ENCODE data around the gene ZDHHC9.

DNA sequence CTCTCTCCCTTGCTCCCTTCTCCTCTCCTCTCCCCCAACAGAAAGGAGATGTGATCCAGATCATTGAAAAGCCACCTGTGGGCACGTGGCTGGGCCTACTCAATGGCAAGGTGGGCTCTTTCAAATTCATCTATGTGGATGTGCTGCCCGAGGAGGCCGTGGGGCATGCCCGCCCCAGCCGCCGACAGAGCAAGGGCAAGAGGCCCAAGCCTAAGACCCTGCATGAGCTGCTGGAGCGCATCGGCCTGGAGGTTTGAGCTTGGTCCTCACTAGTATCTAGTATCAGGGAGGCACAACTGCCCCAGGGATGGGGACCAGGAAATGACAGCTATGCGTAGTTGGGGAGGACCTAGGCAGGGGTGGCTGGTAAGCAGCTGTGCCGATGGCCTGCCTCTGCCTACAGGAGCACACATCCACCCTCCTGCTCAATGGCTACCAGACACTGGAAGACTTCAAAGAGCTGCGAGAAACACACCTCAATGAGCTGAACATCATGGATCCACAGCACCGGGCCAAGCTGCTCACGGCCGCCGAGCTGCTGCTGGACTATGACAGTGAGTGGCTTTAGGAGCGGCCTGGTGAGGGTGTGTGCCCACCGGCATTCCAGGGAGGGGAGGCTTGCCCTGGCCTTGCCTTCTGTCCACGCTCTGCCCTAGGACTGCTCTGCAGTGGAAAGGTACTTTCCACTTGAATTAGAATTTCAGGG, 50.9 kb downstream of the ZDHHC9 start:
- no peak for TF ChIP-seq POLR2A (IDR thresholded peaks at IDR 0.05)
- TF ChIP-seq, protein P1, sequence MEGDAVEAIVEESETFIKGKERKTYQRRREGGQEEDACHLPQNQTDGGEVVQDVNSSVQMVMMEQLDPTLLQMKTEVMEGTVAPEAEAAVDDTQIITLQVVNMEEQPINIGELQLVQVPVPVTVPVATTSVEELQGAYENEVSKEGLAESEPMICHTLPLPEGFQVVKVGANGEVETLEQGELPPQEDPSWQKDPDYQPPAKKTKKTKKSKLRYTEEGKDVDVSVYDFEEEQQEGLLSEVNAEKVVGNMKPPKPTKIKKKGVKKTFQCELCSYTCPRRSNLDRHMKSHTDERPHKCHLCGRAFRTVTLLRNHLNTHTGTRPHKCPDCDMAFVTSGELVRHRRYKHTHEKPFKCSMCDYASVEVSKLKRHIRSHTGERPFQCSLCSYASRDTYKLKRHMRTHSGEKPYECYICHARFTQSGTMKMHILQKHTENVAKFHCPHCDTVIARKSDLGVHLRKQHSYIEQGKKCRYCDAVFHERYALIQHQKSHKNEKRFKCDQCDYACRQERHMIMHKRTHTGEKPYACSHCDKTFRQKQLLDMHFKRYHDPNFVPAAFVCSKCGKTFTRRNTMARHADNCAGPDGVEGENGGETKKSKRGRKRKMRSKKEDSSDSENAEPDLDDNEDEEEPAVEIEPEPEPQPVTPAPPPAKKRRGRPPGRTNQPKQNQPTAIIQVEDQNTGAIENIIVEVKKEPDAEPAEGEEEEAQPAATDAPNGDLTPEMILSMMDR (IDR thresholded peaks at IDR 0.05), result no peak

Measured in Peyer's patch (tissue), 4 donors.